HepG2 (cell line): ENCODE data around the gene RGS5. TPM values are rescaled to one million over a fixed set of nuclear protein-coding genes. Genes with fewer than 3 reads are reported as not detected.

Source experiments
- ATAC-seq: fragments of 200-7000 bp; cut with Tn5 transposase; 3 replicates; pipeline ENCODE4 v1.9.1; 2020; ENCODE audit warnings: mild to moderate bottlenecking, moderate library complexity
- BruUV-seq: library from RNA; stranded (reverse); fragments of 400-500 nt; replicated peaks from 2 replicates; lab custom pipeline; 2021; lab: Mats Ljungman, UMichigan
- CTCF ChIA-PET: fragments of 300-600 bp; formaldehyde crosslinking; extraction: SDS; loops from one replicate; lab custom pipeline; 2021; ENCODE audit warnings: low total read pairs, inconsistent platforms, low intra/inter-chr PET ratio; lab: Yijun Ruan, JAX
- POLR2A ChIA-PET: fragments of 350-600 bp; sonication (Branson Sonifier 250); formaldehyde crosslinking; loops from one replicate; lab custom pipeline; 2020; ENCODE audit warnings: antibody characterized with exemption, inconsistent platforms; lab: Yijun Ruan, JAX
- DNase-seq: peaks from one replicate; pipeline ENCODE4 v3.0.0-alpha.2; 2015; ENCODE audit warnings: low spot score
- FAIRE-seq: peaks from 3 replicates; lab custom pipeline; 2011; peaks lifted over from hg19 to GRCh38; lab: Jason Lieb, UNC
- H2AFZ ChIP-seq: one replicate; pipeline ENCODE4 v1.6.1; 2011; ENCODE audit warnings: low read length, inconsistent platforms
- H3K27ac ChIP-seq: fragments of 300-600 bp; 3 replicates; pipeline ENCODE4 v1.8.0; 2011; ENCODE audit warnings: mixed run types, mild to moderate bottlenecking, mixed read lengths, low read length, inconsistent platforms; ENCODE audit not compliant: insufficient read depth; ENCODE audit errors: extremely low read length
- H3K27me3 ChIP-seq, 2 experiments: fragments of 200-600 bp in 1 of 2; 2 replicates in 1 of 2; 3 replicates in 1 of 2; pipeline versions ENCODE4 v1.6.0 to v1.8.0; 2011; ENCODE audit warnings: low read length in 2 of 2, mild to moderate bottlenecking in 2 of 2, moderate library complexity in 2 of 2, inconsistent platforms in 1 of 2; ENCODE audit not compliant: insufficient read depth in 2 of 2, control insufficient read depth in 1 of 2
- H3K36me3 ChIP-seq, 2 experiments: fragments of 200-600 bp in 1 of 2; replicated peaks in 1 of 2; 2 replicates in 1 of 2; 3 replicates in 1 of 2; pipeline versions ENCODE4 v1.5.1 to v1.8.0; 2011; ENCODE audit warnings: low read length in 2 of 2, inconsistent platforms in 1 of 2; ENCODE audit not compliant: insufficient read depth in 2 of 2, control insufficient read depth in 1 of 2
- H3K4me1 ChIP-seq: 2 replicates; pipeline ENCODE4 v1.5.1; 2012; ENCODE audit warnings: low read length, inconsistent platforms; ENCODE audit not compliant: insufficient read depth
- H3K4me2 ChIP-seq: 2 replicates; pipeline ENCODE4 v1.6.0; 2011; ENCODE audit warnings: low read depth, low read length, inconsistent platforms
- H3K4me3 ChIP-seq, 3 experiments: fragments of 200-600 bp in 1 of 3; sonication (generic), shearing (Covaris generic) in 1 of 3; replicated peaks in 1 of 3; 2 replicates each; pipeline ENCODE4 v1.5.1; 2011 to 2016; ENCODE audit warnings: low read length in 3 of 3, inconsistent platforms in 2 of 3, low read depth in 2 of 3, mild to moderate bottlenecking in 2 of 3, control low read depth in 1 of 3, mixed read lengths in 1 of 3; ENCODE audit not compliant: insufficient read depth in 1 of 3
- H3K79me2 ChIP-seq: one replicate; pipeline ENCODE4 v1.6.1; 2011; ENCODE audit warnings: low read length, inconsistent platforms; ENCODE audit not compliant: insufficient read depth
- H3K9ac ChIP-seq: 2 replicates; pipeline ENCODE4 v1.6.0; 2011; ENCODE audit warnings: mild to moderate bottlenecking, low read depth, low read length, inconsistent platforms; ENCODE audit not compliant: insufficient read depth
- H3K9me3 ChIP-seq: 2 replicates; pipeline ENCODE4 v1.5.1; 2012; ENCODE audit warnings: mild to moderate bottlenecking, low read length
- H4K20me1 ChIP-seq: 2 replicates; pipeline ENCODE4 v1.6.0; 2011; ENCODE audit warnings: inconsistent platforms, mild to moderate bottlenecking, low read length, moderate library complexity; ENCODE audit not compliant: insufficient read depth
- CREM ChIP-seq, 2 experiments: sonication (generic) in 1 of 2; formaldehyde crosslinking in 1 of 2; IDR thresholded peaks; 2 replicates each; pipeline versions ENCODE4 v1.4.0 to v1.6.1; 2016 to 2020; ENCODE audit warnings: antibody characterized with exemption in 1 of 2, mild to moderate bottlenecking in 1 of 2, missing genetic modification reagents in 1 of 2
- EZH2 ChIP-seq: conservative IDR thresholded peaks from 2 replicates; pipeline ENCODE4 v1.6.1; 2012; ENCODE audit warnings: mild to moderate bottlenecking, low read depth, low read length, moderate library complexity
- HOXA7 ChIP-seq: sonication (generic); formaldehyde crosslinking; IDR thresholded peaks from 2 replicates; pipeline ENCODE4 v1.8.1; 2022; ENCODE audit warnings: mild to moderate bottlenecking, missing genetic modification reagents, moderate library complexity
- KLF11 ChIP-seq: IDR thresholded peaks from 2 replicates; pipeline ENCODE4 v1.6.1; 2016; ENCODE audit warnings: missing compliant biosample characterization
- NFIB ChIP-seq: sonication (generic); formaldehyde crosslinking; IDR thresholded peaks from 2 replicates; pipeline ENCODE4 v1.9.0; 2021; ENCODE audit warnings: missing genetic modification reagents, mild to moderate bottlenecking, borderline replicate concordance
- SNAI1 ChIP-seq: sonication (generic); formaldehyde crosslinking; IDR thresholded peaks from 2 replicates; pipeline ENCODE4 v1.5.0; 2020; ENCODE audit warnings: mild to moderate bottlenecking, missing genetic modification reagents, borderline replicate concordance
- ZMYM2 ChIP-seq: sonication (generic); formaldehyde crosslinking; IDR thresholded peaks from 2 replicates; pipeline ENCODE4 v1.8.0; 2022; ENCODE audit warnings: mild to moderate bottlenecking, missing genetic modification reagents
- ZMYM4 ChIP-seq: sonication (generic); formaldehyde crosslinking; IDR thresholded peaks from 2 replicates; pipeline ENCODE4 v1.8.1; 2023; ENCODE audit warnings: mild to moderate bottlenecking, missing genetic modification reagents
- ZNF777 ChIP-seq: sonication (generic); formaldehyde crosslinking; IDR thresholded peaks from 2 replicates; pipeline ENCODE4 v1.4.0; 2020; ENCODE audit warnings: missing genetic modification reagents
- WGBS: methylation state at CpG from one replicate; pipeline ENCODE4 v1.1.6; 2017; ENCODE audit warnings: low lambda C conversion rate; 5-methylcytosine and 5-hydroxymethylcytosine counted together
- in situ Hi-C: cut with HindIII; loops from 2 replicates; pipeline ENCODE4 v1.10.0; 2017; ENCODE audit warnings: low pct_unique_long_range_greater_than_20kb; ENCODE audit not compliant: extremely low pct_ligation_motif_present
- intact Hi-C: fragments of 100-400 bp; cut with micrococcal nuclease; formaldehyde crosslinking; loops from one replicate; pipeline ENCODE4 v1.10.0; 2022; ENCODE audit not compliant: unreplicated experiment
- polyA plus RNA-seq, 8 experiments: library from polyadenylated mRNA; depleted of rRNA in 3 of 8; stranded (reverse) in 7 of 8; unstranded in 1 of 8; fragments of >200 nt; fragmentation: Illumina TruSeq in 4 of 8; extraction: Trizol in 4 of 8; gene quantifications; 2 replicates each; pipeline versions ENCODE4 v1.2.1 to v1.2.3, GENCODE V29; 2011 to 2016; ENCODE audit warnings: low read depth in 4 of 8, missing spikeins in 1 of 8, mixed read lengths in 1 of 8; ENCODE audit not compliant: insufficient read depth in 1 of 8
- total RNA-seq, 5 experiments: library from RNA; depleted of rRNA; stranded (reverse); fragments of >200 nt; fragmentation: Illumina TruSeq; extraction: Trizol; gene quantifications; 2 replicates each; pipeline ENCODE4 v1.2.3, GENCODE V29; 2016; ENCODE audit warnings: low read depth in 1 of 5
- TF ChIP-seq, protein P1 (sequence below): IDR thresholded peaks from 2 replicates; pipeline ENCODE4 v1.6.1; 2012; ENCODE audit warnings: inconsistent platforms
- TF ChIP-seq, protein P2 (sequence below): IDR thresholded peaks from 2 replicates; pipeline ENCODE4 v1.6.1; 2016; ENCODE audit warnings: low read depth
- TF ChIP-seq, protein P3 (sequence below): sonication (generic); formaldehyde crosslinking; IDR thresholded peaks from 2 replicates; pipeline ENCODE4 v1.4.0; 2020; ENCODE audit warnings: mild to moderate bottlenecking, missing genetic modification reagents
- TF ChIP-seq, protein P4 (sequence below): sonication (generic); formaldehyde crosslinking; IDR thresholded peaks from 2 replicates; pipeline ENCODE4 v1.4.0; 2020; ENCODE audit warnings: mild to moderate bottlenecking, missing genetic modification reagents

RGS5 gene
- total and polyA plus RNA-seq, 2 of the 13 experiments (the other 11 are each of a cell fraction or from before 2014, with no cell fraction given): 1.9 to 2.3 TPM

DNA sequence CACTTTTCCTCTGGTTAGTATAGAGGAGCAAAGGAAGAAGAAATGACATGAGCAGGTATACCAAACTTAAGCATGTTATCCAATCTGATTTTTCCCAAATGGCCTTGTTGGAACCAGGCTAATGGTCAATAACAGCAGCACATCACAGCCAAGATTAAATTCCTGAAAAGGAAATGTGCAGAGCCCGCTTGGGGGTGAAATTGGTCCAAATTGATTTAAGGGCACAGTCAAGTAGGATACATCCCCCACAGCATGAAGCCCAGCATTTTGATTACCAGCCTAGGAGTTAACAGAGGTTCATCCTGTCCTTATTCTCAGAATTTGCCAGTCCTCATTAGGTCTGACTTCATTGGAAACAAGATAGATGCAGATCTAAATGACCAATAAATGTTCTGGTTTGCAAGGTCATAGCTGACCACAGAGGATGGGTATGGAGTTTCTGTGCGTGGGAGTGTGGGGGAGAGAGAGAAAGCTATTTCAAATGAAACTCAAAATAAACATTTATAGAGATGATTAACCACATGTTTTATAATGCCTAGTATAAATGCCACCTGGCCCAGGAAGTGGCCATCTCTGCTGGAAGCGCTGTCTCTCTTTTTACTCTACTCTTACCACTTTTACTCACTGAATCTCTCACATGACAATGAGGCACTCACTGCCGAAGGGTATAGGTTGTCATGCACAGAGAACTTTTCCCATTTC, 38.7 kb downstream of the RGS5 start (continued):
- TF ChIP-seq, protein P1, sequence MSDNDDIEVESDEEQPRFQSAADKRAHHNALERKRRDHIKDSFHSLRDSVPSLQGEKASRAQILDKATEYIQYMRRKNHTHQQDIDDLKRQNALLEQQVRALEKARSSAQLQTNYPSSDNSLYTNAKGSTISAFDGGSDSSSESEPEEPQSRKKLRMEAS: no peak
- TF ChIP-seq, protein P2, sequence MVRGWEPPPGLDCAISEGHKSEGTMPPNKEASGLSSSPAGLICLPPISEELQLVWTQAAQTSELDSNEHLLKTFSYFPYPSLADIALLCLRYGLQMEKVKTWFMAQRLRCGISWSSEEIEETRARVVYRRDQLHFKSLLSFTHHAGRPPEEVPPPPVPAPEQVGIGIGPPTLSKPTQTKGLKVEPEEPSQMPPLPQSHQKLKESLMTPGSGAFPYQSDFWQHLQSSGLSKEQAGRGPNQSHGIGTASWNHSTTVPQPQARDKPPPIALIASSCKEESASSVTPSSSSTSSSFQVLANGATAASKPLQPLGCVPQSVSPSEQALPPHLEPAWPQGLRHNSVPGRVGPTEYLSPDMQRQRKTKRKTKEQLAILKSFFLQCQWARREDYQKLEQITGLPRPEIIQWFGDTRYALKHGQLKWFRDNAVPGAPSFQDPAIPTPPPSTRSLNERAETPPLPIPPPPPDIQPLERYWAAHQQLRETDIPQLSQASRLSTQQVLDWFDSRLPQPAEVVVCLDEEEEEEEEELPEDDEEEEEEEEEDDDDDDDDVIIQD: no peak

DNA sequence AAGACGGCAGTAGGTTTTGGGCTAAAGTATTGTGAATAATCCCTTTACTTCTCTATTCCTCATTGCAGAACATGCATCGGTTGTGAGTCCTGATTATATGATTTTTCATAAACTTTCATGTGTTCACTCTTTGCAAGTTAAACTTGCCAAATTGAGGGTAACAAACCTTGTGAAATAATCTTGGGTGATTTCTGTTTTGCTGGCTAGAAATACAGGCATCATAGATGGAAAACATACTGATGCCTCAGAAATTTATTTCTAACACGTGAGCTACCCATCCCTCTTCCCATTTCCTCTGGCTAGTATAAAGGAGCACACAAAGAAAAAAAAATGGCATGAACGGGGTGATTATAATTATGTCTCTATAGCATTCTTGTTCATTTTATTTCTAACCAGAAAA, 39.6 kb downstream of the RGS5 start:
- ChIA-PET POLR2A (no interaction called here), CTCF (no interaction called here)
- no TSS peak for BruUV-seq
- intact Hi-C loops: no loop called here
- DNase-seq: no peak
- WGBS: 26% methylated on average over 4 of the region's 4 CpGs
- no peak overlapping the region for H3K27ac ChIP-seq
- no peak for ATAC-seq
- no peak overlapping the region for H3K4me2 ChIP-seq
- TF ChIP-seq KLF11 (CRISPR knock-in tag): no peak
- TF ChIP-seq, all 625 proteins: peak for 0
- Histone ChIP-seq H3K4me3 (no peak overlapping the region), H3K9ac (no peak overlapping the region), H3K4me1 (no peaks in the 10 kb centered on the region), H2AFZ (no peak overlapping the region), H3K9me3 (no peaks in the 10 kb centered on the region), H4K20me1 (no peaks in the 10 kb centered on the region), H3K27me3 (no peaks in the 10 kb centered on the region), H3K36me3 (no peaks in the 10 kb centered on the region), H3K79me2 (no peaks in the 10 kb centered on the region)
- no peak for FAIRE-seq
- in situ Hi-C loops: no loop called here

DNA sequence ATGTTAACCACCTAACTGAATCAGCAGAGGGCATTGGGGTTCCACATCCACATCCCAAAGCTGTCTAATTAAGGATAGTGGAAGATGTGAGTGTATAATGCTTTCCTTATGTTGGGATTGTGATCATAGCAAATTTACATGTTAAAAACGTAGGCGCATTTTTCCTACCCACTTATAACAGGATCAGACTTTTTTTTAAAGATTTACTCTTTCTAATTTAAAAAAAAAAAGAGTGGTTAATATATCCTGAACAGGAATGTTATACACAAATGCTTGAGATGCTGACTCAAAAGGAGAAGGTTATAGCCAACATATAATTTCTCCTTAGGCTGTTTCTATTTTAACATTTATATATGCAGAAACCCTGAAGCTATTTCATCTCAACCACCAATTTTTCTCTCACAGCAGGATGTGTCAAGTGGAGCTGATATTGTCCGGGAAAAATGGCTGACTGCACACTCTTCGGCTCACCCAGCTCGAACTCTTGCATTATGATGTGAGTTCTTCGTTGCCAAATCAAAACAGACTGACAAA, 40.3 kb downstream of the RGS5 start:
- 51% methylated on average over 6 of the region's 6 CpGs for WGBS
- FAIRE-seq (no peak), ATAC-seq (no peak), DNase-seq (no peak)
- no peaks in the 10 kb centered on the region for H3K27me3 ChIP-seq
- no TSS peak for BruUV-seq
- in situ Hi-C loops: no loop called here
- intact Hi-C loops: no loop called here
- no peaks in the 10 kb centered on the region for H3K4me1 ChIP-seq
- no peak overlapping the region for H3K4me3 ChIP-seq
- H2AFZ ChIP-seq: no peak overlapping the region
- no peak overlapping the region for H3K27ac ChIP-seq
- H3K79me2 ChIP-seq: no peaks in the 10 kb centered on the region
- H3K9me3 ChIP-seq: no peaks in the 10 kb centered on the region
- no peak overlapping the region for H3K4me2 ChIP-seq
- ChIA-PET POLR2A (no interaction called here), CTCF (no interaction called here)
- no peak overlapping the region for H3K9ac ChIP-seq
- H3K36me3 ChIP-seq: no peaks in the 10 kb centered on the region
- H4K20me1 ChIP-seq: no peaks in the 10 kb centered on the region
- TF ChIP-seq, protein P3, sequence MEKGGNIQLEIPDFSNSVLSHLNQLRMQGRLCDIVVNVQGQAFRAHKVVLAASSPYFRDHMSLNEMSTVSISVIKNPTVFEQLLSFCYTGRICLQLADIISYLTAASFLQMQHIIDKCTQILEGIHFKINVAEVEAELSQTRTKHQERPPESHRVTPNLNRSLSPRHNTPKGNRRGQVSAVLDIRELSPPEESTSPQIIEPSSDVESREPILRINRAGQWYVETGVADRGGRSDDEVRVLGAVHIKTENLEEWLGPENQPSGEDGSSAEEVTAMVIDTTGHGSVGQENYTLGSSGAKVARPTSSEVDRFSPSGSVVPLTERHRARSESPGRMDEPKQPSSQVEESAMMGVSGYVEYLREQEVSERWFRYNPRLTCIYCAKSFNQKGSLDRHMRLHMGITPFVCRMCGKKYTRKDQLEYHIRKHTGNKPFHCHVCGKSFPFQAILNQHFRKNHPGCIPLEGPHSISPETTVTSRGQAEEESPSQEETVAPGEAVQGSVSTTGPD (CRISPR knock-in tag): no peak
- TF ChIP-seq CREM (IDR thresholded peaks at IDR 0.05): no peak
- TF ChIP-seq CREM (CRISPR knock-in tag; IDR thresholded peaks at IDR 0.05): no peak
- no peak for TF ChIP-seq ZMYM4 (CRISPR knock-in tag)
- TF ChIP-seq EZH2: no peak
- no peak for TF ChIP-seq HOXA7 (CRISPR knock-in tag)
- TF ChIP-seq NFIB (CRISPR knock-in tag): no peak
- TF ChIP-seq ZMYM2 (CRISPR knock-in tag): no peak
- no peak for TF ChIP-seq SNAI1
- TF ChIP-seq, protein P4, sequence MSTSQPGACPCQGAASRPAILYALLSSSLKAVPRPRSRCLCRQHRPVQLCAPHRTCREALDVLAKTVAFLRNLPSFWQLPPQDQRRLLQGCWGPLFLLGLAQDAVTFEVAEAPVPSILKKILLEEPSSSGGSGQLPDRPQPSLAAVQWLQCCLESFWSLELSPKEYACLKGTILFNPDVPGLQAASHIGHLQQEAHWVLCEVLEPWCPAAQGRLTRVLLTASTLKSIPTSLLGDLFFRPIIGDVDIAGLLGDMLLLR (CRISPR knock-in tag): no peak
- no peak for TF ChIP-seq ZNF777
